ENCODE results near the gene CIDEA. TPM values are rescaled to one million over a fixed set of nuclear protein-coding genes. Genes with fewer than 3 reads are reported as not detected.
"Not testable (repeated sequence)": the region's sequence is repeated elsewhere in the genome, so short reads cannot be mapped to it uniquely, and the experiment has no call there.

The CIDEA gene
- 10 to 100 TPM; 17.5 to 72.2 (median 36.4) TPM for total RNA-seq

DNA sequence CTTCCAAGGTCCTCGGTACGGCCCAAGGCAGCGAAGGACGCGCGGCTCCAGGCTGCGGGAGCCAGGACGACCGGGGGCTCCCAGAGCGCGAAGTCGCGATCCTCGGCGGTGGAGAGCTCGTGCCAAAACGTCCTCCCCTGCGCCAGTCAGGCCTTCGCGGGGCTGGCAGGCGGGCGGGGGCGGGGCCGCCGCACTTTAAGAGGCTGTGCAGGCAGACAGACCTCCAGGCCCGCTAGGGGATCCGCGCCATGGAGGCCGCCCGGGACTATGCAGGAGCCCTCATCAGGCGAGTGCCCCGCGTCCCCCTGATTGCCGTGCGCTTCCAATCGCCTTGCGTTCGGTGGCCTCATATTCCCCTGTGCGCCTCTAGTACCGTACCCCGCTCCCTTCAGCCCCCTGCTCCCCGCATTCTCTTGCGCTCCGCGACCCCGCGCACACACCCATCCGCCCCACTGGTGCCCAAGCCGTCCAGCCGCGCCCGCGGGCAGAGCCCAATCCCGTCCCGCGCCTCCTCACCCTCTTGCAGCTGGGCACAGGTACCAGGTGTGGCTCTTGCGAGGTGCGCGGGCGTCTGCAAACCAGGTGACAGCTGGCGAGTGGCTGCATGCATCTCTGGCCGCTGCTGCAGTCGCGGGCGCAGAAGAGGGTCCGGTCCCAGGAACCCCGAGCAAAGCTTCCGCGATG, at the start of gene CIDEA:
Gene CIDEA (plus strand): TSS at position 226 of the 684 bp plus-strand sequence. CDS start 23 bp downstream, at position 249.
- Histone ChIP-seq H3K36me3 (no peaks in the 10 kb centered on the region), H3K4me1 (peaks cover 43% of the 10 kb centered on the region), H3K9me3 (no peaks in the 10 kb centered on the region), H3K27ac (peak within 1 kb of the TSS; percentile 52), H3K4me3 (peak within 1 kb of the TSS; percentile 45), H3K27me3 (peaks cover 39% of the 10 kb centered on the region)
- WGBS, result 0% methylated on average over 11 of the region's 69 CpGs
- no peak for DNase-seq (ENCODE audit: low spot score in 2 of 2)
- TF ChIP-seq, protein P1, sequence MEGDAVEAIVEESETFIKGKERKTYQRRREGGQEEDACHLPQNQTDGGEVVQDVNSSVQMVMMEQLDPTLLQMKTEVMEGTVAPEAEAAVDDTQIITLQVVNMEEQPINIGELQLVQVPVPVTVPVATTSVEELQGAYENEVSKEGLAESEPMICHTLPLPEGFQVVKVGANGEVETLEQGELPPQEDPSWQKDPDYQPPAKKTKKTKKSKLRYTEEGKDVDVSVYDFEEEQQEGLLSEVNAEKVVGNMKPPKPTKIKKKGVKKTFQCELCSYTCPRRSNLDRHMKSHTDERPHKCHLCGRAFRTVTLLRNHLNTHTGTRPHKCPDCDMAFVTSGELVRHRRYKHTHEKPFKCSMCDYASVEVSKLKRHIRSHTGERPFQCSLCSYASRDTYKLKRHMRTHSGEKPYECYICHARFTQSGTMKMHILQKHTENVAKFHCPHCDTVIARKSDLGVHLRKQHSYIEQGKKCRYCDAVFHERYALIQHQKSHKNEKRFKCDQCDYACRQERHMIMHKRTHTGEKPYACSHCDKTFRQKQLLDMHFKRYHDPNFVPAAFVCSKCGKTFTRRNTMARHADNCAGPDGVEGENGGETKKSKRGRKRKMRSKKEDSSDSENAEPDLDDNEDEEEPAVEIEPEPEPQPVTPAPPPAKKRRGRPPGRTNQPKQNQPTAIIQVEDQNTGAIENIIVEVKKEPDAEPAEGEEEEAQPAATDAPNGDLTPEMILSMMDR (IDR thresholded peaks at IDR 0.05), result no peak
- TF ChIP-seq POLR2A (IDR thresholded peaks at IDR 0.05) (no peak), EP300 (IDR thresholded peaks at IDR 0.05) (no peak), POLR2AphosphoS5 (IDR thresholded peaks at IDR 0.05) (no peak)

GRCh38 chr18:12208296-12209153, 45.6 kb upstream of the CIDEA start:
- not testable (repeated sequence) for H3K27me3 ChIP-seq; H3K4me1 ChIP-seq; H3K9me3 ChIP-seq; H3K27ac ChIP-seq; H3K36me3 ChIP-seq; DNase-seq (ENCODE audit: low spot score in 2 of 2); H3K4me3 ChIP-seq
- 53% methylated on average over 3 of the region's 18 CpGs for WGBS

DNA sequence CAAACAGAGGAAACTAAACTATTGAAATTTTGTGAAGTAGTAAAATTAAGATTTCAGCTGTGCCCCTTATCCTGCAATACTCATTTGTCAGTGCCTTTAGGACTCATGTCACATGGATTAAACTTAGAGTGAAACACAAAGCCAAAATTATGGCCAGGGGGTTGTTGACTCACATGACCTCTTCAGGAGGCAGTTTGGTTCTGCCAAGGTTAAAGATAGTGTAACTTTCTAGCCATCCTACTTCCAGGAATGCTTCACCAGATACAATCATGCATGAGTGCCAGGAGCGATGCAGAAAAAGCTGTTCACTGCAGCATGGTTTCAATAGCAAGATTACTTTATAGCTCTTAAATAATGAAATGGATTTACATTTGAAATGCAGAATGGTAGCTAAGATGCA, 41.9 kb upstream of the CIDEA start:
- not testable (repeated sequence) for H3K36me3 ChIP-seq; DNase-seq (ENCODE audit: low spot score in 2 of 2); H3K27ac ChIP-seq; H3K4me1 ChIP-seq; H3K9me3 ChIP-seq; H3K27me3 ChIP-seq; H3K4me3 ChIP-seq
- WGBS, result 40% methylated on average over 1 of the region's 1 CpG

GRCh38 chr18:12214296-12215005, 39.7 kb upstream of the CIDEA start:
- not testable (repeated sequence) for H3K27me3 ChIP-seq; H3K4me1 ChIP-seq; H3K27ac ChIP-seq; DNase-seq (ENCODE audit: low spot score in 2 of 2); H3K36me3 ChIP-seq; H3K4me3 ChIP-seq; H3K9me3 ChIP-seq
- WGBS, result 67% methylated on average over 1 of the region's 1 CpG

DNA sequence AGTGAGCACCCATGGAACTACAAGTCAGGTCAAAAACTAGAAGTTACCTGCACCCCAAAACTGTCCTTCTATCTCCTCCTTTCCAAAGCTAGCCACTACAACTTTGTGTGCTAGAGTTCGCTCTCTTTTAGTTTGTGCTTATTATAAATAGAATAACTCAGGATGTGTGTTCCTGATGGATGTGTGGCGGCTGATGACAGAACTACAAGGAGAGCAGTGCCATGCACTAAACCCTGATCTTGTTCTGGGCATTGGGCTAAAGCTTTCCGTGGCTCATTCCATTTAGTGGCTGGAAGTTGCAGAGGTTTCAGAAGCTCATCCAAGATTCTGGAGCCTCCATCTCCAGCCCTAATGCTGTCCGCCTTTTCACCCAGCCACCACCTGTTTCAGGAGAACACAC, 37.7 kb upstream of the CIDEA start:
- not testable (repeated sequence) for DNase-seq (ENCODE audit: low spot score in 2 of 2); H3K27ac ChIP-seq
- WGBS, result 94% methylated on average over 2 of the region's 4 CpGs

DNA sequence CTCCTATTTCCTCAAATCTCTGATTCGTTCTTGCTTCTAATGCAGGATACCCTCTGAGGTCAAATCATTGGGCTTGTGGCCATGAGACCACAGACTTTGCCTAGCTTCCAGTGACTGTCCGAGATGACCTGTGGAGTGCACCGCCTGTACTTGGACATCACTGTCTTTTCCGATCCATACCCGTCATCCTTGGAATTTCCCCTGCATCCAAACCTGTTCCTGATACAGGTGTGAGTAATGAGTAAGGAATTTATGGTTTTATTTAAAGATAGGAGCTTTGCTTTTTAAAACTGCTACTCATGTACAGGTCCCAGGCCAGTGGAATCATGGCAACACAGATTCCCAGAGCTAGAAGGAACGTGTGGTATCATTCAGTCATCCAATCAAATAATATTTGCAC, 35.6 kb upstream of the CIDEA start:
- H3K4me1 ChIP-seq; H3K9me3 ChIP-seq; H3K27ac ChIP-seq; H3K27me3 ChIP-seq; H3K36me3 ChIP-seq; DNase-seq (ENCODE audit: low spot score in 2 of 2); H3K4me3 ChIP-seq: not testable (repeated sequence)
- 77% methylated on average over 5 of the region's 6 CpGs for WGBS

More for the DNA sequence above, 37.7 kb upstream of the CIDEA start:
- not testable (repeated sequence) for H3K9me3 ChIP-seq, H3K4me1 ChIP-seq, H3K27me3 ChIP-seq, H3K4me3 ChIP-seq, H3K36me3 ChIP-seq

DNA sequence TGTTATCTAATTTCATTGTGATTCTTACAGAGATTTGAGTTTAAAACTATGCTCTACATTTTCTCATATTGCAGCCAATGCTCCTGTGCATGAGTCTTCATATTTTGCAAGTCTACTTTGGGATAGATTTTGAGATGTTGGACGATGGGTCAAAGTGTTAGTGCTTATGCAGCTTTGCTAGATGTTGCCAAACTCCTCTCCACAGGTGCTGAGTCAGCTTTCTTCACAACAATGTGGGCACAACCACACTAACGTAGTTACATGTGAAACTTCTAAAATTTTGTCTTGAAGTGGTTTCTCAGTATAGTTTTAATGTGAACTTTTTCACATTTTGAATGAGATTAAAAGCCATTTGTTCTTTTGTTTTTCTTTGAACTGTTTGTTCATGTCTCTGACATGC, 32.1 kb upstream of the CIDEA start:
- not testable (repeated sequence) for H3K4me1 ChIP-seq; DNase-seq (ENCODE audit: low spot score in 2 of 2); H3K36me3 ChIP-seq; H3K4me3 ChIP-seq; H3K9me3 ChIP-seq; H3K27me3 ChIP-seq; H3K27ac ChIP-seq
- WGBS, result no CpG with 5 or more reads among the region's 2 CpGs

- H3K27ac ChIP-seq; H3K9me3 ChIP-seq; H3K27me3 ChIP-seq; H3K4me1 ChIP-seq; DNase-seq (ENCODE audit: low spot score in 2 of 2); H3K4me3 ChIP-seq; H3K36me3 ChIP-seq: not testable (repeated sequence)
- 84% methylated on average over 1 of the region's 1 CpG for WGBS
These were observed 30.8 kb upstream of the CIDEA start for GRCh38 chr18:12223326-12223725.

DNA sequence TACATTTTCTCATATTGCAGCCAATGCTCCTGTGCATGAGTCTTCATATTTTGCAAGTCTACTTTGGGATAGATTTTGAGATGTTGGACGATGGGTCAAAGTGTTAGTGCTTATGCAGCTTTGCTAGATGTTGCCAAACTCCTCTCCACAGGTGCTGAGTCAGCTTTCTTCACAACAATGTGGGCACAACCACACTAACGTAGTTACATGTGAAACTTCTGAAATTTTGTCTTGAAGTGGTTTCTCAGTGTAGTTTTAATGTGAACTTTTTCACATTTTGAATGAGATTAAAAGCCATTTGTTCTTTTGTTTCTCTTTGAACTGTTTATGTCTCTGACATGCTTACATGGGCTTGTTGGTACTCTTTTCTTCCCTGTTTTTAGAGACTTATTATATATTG, 27.4 kb upstream of the CIDEA start:
- DNase-seq (ENCODE audit: low spot score in 2 of 2); H3K36me3 ChIP-seq; H3K4me1 ChIP-seq; H3K27ac ChIP-seq; H3K9me3 ChIP-seq; H3K4me3 ChIP-seq; H3K27me3 ChIP-seq: not testable (repeated sequence)
- WGBS, result 100% methylated on average over 1 of the region's 2 CpGs

DNA sequence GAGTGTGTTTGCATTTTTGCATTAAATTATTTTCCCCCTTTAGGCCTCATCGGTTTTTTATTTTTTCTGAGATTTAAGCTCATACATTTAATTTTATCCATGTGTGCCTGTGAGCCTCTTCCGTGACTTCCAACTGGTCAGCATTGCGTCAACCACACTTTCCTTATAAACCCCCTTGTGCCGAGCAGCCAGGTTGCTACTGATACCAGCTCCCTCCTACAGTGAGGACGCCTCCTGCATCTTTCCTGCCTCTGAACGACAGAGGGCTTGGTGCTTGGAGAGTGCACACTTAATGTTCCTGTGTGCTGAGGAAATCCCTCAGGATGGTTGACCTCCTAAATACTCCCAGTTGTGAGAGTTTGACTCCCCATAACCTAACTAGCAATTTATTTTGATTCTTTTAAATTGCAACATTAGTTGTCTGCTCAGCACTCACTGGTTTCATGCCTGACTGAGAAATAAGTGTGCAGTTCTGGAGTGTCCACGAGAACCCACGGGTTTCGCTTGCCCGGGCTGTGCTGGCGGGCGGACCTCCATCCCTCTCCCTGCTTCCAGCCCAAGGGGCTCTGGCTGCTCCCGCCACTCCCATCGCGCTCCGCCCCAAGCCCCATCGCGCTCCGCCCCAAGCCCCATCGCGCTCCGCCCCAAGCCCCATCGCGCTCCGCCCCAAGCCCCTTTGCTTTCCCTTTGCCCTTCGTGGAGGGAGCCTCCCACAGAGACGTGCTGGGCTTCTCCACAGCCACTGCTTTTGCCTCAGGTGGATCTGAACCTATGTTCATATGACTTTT, 26.6 kb upstream of the CIDEA start:
- not testable (repeated sequence) for H3K27me3 ChIP-seq; H3K9me3 ChIP-seq; H3K4me3 ChIP-seq; H3K27ac ChIP-seq; H3K36me3 ChIP-seq; H3K4me1 ChIP-seq; DNase-seq (ENCODE audit: low spot score in 2 of 2)
- 95% methylated on average over 4 of the region's 27 CpGs for WGBS

- not testable (repeated sequence) for H3K4me3 ChIP-seq; H3K9me3 ChIP-seq; H3K36me3 ChIP-seq; H3K4me1 ChIP-seq; DNase-seq (ENCODE audit: low spot score in 2 of 2); H3K27me3 ChIP-seq; H3K27ac ChIP-seq
- WGBS, result no CpG with 5 or more reads among the region's 3 CpGs
These were observed 25.9 kb upstream of the CIDEA start for GRCh38 chr18:12228308-12228707.

- H3K27ac ChIP-seq; H3K9me3 ChIP-seq; H3K4me3 ChIP-seq; H3K4me1 ChIP-seq; H3K27me3 ChIP-seq; DNase-seq (ENCODE audit: low spot score in 2 of 2); H3K36me3 ChIP-seq: not testable (repeated sequence)
- WGBS, result 97% methylated on average over 8 of the region's 8 CpGs
These were observed 23.6 kb upstream of the CIDEA start for GRCh38 chr18:12230561-12230960.
